Neutrophil (primary cell): ENCODE measurements around the gene ACTMAP.
"Not testable (repeated sequence)": the region's sequence is repeated elsewhere in the genome, so short reads cannot be mapped to it uniquely, and the experiment has no call there.

Experiments
- H3K27ac ChIP-seq: fragments of 200-600 bp; sonication (generic); 2 replicates; pipeline ENCODE4 v1.5.1; 2016; ENCODE audit warnings: mild to moderate bottlenecking, moderate library complexity
- H3K27me3 ChIP-seq: fragments of 200-600 bp; sonication (generic); 2 replicates; pipeline ENCODE4 v1.6.0; 2016; ENCODE audit warnings: mild to moderate bottlenecking
- H3K36me3 ChIP-seq: fragments of 200-600 bp; sonication (generic); 2 replicates; pipeline ENCODE4 v1.5.1; 2017
- H3K4me1 ChIP-seq, 2 experiments: fragments of 200-600 bp in 1 of 2; sonication (generic) in 1 of 2; 1 replicate in 1 of 2; 2 replicates in 1 of 2; pipeline versions ENCODE4 v1.5.1 to v1.6.1; 2013 to 2016; ENCODE audit warnings: low read depth in 1 of 2, low read length in 1 of 2, mild to moderate bottlenecking in 1 of 2, moderate library complexity in 1 of 2; ENCODE audit not compliant: control insufficient read depth in 1 of 2, insufficient read depth in 1 of 2
- H3K4me3 ChIP-seq, 2 experiments: fragments of 200-600 bp in 1 of 2; sonication (generic) in 1 of 2; 1 replicate in 1 of 2; 2 replicates in 1 of 2; pipeline ENCODE4 v1.5.1; 2013 to 2016; ENCODE audit warnings: low read depth in 1 of 2, low read length in 1 of 2, mild to moderate bottlenecking in 1 of 2, moderate library complexity in 1 of 2
- H3K9me3 ChIP-seq: fragments of 200-600 bp; sonication (generic); 2 replicates; pipeline ENCODE4 v1.5.1; 2016
- TF ChIP-seq, protein P1 (sequence below): fragments of 200-600 bp; sonication (generic); IDR thresholded peaks from 2 replicates; pipeline ENCODE4 v1.5.1; 2016; ENCODE audit warnings: antibody characterized with exemption

ACTMAP gene

DNA sequence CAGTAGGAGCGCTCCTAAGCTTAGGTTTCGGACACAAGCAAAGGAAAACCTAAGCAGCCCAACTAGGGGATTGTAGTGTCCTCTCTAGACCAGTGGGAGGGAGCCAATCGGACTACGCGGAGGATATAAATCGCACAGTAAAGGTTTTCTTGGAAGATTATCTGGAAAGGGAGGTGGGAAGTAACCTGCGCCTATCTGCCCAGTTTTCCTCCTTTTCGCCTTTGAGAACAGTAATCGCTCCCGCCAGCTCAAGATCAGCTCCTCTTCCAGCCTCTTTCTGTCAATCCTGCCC, 27.3 kb upstream of the ACTMAP start:
- H3K4me1 ChIP-seq = peaks cover 17 to 26% of the 10 kb centered on the region in 2 experiments
- H3K27me3 ChIP-seq = no peaks in the 10 kb centered on the region
- peak overlapping the region; percentile 95 for H3K27ac ChIP-seq
- TF ChIP-seq, protein P1, sequence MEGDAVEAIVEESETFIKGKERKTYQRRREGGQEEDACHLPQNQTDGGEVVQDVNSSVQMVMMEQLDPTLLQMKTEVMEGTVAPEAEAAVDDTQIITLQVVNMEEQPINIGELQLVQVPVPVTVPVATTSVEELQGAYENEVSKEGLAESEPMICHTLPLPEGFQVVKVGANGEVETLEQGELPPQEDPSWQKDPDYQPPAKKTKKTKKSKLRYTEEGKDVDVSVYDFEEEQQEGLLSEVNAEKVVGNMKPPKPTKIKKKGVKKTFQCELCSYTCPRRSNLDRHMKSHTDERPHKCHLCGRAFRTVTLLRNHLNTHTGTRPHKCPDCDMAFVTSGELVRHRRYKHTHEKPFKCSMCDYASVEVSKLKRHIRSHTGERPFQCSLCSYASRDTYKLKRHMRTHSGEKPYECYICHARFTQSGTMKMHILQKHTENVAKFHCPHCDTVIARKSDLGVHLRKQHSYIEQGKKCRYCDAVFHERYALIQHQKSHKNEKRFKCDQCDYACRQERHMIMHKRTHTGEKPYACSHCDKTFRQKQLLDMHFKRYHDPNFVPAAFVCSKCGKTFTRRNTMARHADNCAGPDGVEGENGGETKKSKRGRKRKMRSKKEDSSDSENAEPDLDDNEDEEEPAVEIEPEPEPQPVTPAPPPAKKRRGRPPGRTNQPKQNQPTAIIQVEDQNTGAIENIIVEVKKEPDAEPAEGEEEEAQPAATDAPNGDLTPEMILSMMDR = no peak
- peaks cover 17% of the 10 kb centered on the region for H3K36me3 ChIP-seq
- peak overlapping the region; percentile 91 to 95 for H3K4me3 ChIP-seq
- no peaks in the 10 kb centered on the region for H3K9me3 ChIP-seq

DNA sequence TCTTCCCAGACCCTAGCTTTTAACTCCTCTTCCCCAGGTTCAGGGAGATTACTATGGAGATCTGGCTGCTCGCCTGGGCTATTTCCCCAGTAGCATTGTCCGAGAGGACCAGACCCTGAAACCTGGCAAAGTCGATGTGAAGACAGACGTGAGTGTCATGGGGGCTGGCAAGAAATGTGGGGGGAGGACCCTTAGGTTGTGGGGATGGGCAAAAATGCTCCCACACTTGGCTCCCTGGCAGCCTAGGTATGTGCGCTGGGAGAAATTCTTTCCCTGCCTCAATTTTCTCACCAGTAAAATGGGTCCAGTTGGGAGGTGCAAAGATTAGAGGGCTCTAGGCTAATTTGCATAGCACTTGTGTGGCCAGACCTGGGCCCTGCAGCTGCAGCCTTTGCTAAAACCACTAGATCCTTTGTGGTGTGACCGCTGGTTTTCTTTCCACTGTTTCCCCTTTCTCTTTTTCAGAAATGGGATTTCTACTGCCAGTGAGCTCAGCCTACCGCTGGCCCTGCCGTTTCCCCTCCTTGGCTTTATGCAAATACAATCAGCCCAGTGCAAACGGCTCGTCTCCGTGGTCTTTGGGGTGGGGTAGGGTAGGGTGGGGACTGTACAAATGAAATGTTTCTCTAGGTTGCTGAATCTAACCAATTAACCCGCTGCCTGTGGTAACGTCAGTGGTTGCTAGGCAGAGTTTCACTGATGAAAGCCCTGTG, 26.8 kb upstream of the ACTMAP start:
- H3K4me3 ChIP-seq = peak overlapping the region; percentile 91 to 95
- peaks cover 17 to 26% of the 10 kb centered on the region in 2 experiments for H3K4me1 ChIP-seq
- peaks cover 12% of the 10 kb centered on the region for H3K36me3 ChIP-seq
- H3K27me3 ChIP-seq = no peaks in the 10 kb centered on the region
- peak overlapping the region; percentile 95 for H3K27ac ChIP-seq
- TF ChIP-seq, protein P1 = peak; percentile 76
- no peaks in the 10 kb centered on the region for H3K9me3 ChIP-seq

DNA sequence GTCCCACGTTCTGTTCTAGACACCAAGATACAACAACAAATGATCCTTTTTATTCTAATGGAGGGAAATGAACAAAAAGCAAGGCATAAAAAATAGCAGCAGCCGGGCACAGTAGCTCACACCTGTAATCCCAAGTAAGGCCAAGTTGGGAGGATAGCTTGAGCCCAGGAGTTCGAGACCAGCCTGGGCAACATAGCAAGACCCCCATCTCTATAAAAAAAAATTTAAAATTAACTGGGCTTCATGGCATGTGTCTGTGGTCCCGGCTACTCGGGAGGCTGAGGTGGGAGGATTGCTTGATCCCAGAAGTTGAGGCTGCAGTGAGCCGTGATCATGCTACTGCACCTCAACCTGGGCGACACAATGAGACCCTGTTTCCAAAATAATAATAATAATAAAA, 26.1 kb upstream of the ACTMAP start:
- TF ChIP-seq, protein P1 = no peak
- Histone ChIP-seq H3K36me3 (peaks cover 6% of the 10 kb centered on the region), H3K4me3 (no peak overlapping the region), H3K27ac (peak overlapping the region; percentile 95), H3K9me3 (no peaks in the 10 kb centered on the region), H3K4me1 (peaks cover 17 to 26% of the 10 kb centered on the region in 2 experiments), H3K27me3 (no peaks in the 10 kb centered on the region)

DNA sequence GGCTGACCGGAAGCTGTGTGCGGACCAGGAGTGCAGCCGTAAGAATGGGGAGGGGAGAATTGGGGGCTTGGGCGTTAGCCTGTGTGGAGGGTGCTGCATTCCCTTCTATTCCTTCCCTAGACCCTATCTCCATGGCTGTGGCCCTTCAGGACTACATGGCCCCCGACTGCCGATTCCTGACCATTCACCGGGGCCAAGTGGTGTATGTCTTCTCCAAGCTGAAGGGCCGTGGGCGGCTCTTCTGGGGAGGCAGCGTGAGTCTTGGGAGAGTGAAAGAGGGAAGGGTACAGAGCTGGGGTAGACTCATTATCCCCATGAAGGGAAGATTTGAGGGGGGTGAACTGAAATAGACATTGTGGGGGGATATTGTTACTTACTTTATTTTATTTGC, 25.4 kb upstream of the ACTMAP start:
- TF ChIP-seq, protein P1 = no peak
- no peaks in the 10 kb centered on the region for H3K9me3 ChIP-seq
- peaks cover 5% of the 10 kb centered on the region for H3K36me3 ChIP-seq
- H3K4me1 ChIP-seq = peaks cover 17 to 26% of the 10 kb centered on the region in 2 experiments
- H3K4me3 ChIP-seq = no peak overlapping the region
- no peaks in the 10 kb centered on the region for H3K27me3 ChIP-seq
- no peak overlapping the region for H3K27ac ChIP-seq

DNA sequence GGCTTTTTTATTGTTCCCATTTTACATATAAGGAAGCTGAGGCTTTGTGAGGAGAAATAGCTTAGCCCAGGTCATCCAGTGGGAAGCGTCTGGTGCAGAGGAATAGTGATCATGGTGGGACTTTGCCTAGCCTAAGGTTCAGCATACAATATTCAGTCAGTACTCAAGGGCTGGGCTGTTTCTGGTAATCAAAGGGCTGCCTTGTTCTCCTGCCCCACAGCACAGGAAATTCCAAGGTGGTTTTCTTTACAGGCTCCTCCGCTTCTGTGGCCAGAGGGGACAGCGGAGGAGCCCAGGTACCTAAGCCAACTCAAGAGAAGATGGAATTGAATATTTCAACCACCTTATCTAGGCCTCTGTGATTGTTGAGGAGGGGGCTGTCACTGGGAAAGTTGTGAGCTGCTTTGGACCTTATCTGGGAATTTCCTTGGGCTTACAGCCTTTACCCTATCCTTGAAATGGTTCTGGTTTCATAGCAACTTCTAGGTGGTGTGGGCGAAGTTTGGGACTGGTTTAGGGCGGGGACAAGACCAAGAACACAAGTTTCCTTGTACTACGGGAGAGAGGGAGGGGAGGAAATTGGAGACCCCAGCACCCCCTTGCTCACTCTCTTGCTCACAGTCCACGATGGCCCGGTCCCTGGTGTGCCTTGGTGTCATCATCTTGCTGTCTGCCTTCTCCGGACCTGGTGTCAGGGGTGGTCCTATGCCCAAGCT, 24.8 kb upstream of the ACTMAP start, which contains the start of gene MIA:
Gene MIA, plus strand, starts transcription at position 606 of the 716 bp plus-strand sequence. Its CDS starts 22 bp downstream, at position 628.
- TF ChIP-seq, protein P1 = no peak
- Histone ChIP-seq H3K27ac (peak within 1 kb of the TSS; percentile 95), H3K36me3 (peaks cover 2% of the 10 kb centered on the region), H3K9me3 (no peaks in the 10 kb centered on the region), H3K27me3 (no peaks in the 10 kb centered on the region), H3K4me1 (peaks cover 17 to 26% of the 10 kb centered on the region in 2 experiments), H3K4me3 (no peak within 1 kb of the TSS)

DNA sequence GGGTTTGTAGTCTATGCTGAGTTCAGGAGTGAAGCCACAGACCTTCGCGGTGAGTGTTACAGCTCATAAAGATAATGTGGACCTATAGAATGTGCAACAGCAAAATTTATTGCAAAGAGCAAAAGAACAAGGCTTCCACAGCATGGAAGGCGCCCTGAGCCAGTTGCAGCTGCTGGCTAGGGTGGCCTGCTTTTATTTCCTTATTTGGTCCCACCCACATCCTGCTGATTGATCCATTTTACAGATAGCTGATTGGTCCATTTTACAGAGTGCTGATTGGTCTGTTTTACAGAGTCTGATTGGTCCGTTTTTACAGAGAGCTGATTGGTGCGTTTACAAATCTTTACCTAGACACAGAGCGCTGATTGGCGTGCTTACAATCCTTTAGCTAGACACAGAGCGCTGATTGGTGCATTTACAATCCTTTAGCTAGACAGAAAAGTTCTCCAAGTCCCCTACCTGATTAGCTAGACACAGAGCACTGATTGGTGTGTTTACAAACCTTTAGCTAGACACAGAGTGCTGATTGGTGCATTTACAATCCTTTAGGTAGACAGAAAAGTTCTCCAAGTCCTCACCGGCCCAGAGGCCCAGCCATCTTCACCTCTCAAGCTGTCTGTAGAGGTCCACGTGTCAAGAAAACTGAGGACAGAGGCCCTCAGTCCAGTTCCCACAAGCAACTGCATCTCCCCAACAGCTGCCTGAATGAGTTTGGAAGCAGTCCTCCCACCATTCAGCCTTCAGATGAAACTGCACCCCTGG, 21.0 kb upstream of the ACTMAP start:
- H3K36me3 ChIP-seq, H3K9me3 ChIP-seq, H3K4me1 ChIP-seq, H3K4me3 ChIP-seq, H3K27ac ChIP-seq, H3K27me3 ChIP-seq: not testable (repeated sequence)
